ENCODE data around the gene PSMD10.

- TF ChIP-seq CTCF (IDR thresholded peaks at IDR 0.05) (no peak), POLR2A (IDR thresholded peaks at IDR 0.05) (no peak), EP300 (IDR thresholded peaks at IDR 0.05) (no peak)
These were observed 43.4 kb upstream of the PSMD10 start for GRCh38 chrX:108134724-108135123.
